ENCODE measurements around the gene SLC30A4.
"Not testable (repeated sequence)": the region's sequence is repeated elsewhere in the genome, so short reads cannot be mapped to it uniquely, and the experiment has no call there.

The SLC30A4 gene

DNA sequence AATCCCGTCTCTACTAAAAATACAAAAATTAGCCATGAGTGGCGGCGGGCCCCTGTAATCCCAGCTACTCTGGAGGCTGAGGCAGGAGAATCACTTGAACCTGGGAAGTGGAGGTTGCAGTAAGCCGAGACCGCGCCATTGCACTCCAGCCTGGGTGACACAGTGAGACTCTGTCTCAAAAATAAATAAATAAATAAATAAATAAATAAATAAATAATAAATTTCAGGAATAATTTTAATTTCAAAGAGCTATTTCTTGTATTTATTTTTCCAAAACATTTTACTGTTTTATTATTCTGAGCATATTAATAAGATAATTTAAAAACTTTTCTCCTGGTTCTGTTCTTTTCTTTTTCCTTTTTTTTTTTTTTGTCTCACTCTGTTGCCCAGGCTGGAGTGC is 15.4 kb downstream of the SLC30A4 start:
- DNase-seq: not testable (repeated sequence)

DNA sequence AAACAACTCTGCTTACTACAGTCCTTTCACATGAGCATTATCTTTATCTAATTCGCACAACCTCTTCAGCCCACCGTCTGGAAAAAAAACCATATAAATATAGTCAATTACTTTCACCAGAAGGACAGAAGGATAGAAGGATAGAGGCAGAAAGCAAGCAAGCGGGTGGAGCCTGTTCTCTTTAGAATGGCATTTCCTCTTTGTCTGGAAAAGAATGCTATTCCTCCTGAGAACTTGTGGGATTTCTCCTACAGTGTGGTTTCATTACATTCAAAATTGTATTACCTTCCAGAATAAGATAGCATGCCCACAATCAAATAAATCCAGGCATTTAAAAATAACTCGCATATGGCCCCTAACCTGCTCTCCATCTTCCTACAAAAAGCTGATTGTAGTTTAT is 23.1 kb downstream of the SLC30A4 start:
- DNase-seq: no peak

DNA sequence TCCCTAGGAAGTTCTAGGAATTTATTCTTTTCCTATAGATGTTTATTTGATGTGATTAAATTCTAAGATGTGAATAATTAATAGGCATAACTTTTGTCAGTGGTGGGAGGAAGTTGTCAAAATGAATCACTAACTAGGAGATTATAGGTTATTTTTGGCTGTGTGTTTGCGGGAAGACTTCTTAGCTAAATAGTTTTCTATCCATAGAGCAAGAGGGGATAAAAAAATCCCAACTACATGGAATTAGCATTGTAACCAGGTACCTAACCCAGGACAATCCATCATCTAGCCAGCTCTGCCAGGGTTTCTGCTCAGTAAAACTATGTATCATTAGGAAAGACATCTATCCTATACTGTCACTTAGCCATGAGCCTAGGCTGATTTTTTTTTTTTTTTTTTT is 23.9 kb downstream of the SLC30A4 start:
- DNase-seq: no peak

DNA sequence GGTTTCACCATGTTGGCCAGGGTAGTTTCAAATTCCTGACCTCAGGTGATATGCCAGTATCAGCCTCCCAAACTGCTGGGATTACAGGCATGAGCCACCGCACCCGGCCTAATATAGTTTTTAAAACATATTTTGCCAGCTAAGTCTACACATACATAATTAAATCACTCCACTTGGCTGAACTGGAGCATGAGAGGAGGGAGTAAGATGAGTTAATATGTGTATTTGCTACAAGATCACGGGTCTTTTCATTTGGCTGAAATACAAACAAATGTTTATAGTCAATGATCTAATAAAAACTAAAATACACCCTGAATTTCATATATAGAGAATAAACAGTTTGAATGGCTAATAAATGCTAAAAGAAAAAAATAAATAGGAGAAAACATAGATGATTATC is 25.3 kb downstream of the SLC30A4 start:
- no peak for DNase-seq

DNA sequence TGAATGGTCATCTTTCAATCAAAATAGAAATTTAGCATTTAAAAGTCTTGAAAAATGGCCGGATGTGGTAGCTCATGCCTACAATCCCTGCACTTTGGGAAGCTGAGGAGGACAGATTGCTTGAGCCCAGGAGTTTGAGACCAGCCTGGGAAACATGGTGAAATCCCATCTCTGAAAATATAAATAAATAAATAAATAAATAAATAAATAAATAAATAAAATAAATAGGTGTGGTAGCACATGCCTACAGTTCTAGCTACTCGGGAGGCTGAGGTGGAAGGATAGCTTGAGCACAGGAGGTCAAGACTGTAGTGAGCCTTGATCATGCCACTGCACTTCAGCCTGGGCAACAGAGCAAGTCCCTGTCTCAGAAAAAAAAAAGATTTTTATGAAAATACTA is 25.9 kb downstream of the SLC30A4 start:
- DNase-seq: no peak

DNA sequence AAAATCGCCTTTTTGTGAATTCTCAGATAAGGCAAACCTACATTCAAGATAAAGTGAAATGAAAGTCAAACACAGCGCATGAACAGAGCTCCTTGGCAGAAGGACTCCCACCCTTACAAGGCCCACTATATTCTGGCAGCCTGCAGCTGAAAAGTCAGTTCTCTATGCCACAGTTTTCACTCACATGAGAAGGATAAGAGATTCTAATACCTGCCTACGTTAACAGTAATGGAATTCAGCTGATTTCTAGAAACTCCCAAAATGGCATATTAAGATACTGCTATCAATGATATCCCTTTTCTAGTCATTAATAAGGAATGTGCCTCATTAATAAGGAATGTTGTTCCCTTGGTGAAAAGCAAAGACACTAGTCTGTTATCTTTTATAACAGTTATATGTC is 27.0 kb downstream of the SLC30A4 start:
- no peak for DNase-seq

DNA sequence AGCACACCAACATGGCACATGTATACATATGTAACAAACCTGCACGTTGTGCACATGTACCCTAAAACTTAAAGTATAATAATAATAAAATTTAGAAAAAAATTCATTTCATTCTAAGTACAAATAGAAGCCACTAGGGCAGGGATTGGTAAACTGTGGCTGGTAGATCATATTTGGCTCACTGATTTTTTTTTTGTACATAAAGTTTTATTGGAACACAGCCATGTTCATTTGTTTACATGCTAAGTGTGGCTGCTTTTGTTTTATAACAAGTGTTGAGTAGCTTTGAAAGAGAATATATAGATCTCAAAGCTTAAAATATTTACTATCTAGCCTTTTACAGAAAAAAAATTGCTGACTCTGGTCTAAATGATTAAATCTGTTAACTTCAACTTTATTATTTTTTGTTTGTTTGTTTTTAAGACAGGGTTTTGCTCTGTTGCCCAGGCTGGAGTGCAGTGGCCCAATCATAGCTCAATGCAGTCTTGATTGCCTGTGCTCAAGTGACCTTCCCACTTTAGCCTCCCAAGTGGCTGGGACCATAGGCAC is 32.8 kb downstream of the SLC30A4 start:
- no peak for DNase-seq

DNA sequence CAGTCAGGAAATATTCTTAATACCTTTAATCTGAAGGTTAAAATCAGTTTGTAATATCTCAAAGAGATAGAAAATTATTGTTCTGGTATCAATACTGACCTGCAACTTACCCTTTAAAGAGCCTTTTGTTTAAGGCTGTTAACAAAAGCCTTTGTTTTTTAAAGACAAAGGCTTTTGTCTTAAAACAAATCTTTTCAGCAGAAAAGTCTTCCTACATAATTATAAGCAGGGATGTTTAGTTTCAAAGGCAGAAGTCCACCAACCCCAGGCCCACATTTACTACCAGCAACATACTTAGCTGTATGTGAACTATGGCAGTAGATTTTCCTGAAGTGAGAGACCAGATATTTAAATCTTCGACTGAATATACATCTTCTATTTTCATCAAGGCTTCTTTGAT is 36.2 kb downstream of the SLC30A4 start:
- no peak for DNase-seq

DNA sequence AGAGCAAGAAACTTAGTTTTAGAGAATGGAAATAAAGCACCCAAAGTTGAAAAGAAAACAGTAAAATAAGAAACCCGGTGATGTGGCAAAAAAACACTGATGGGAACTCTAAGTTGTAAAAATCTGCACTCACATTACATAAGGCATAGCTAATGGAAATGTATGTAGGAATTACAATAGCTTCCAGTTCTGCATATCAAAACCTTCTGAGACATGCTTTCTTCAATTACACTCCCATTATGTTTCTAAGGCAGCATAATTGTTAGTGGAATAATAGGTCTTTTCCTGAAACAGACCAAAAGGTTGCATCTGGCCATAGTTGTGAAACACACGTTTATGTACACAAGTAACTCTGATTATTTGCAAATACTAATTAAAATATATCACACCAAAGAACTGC is 41.4 kb downstream of the SLC30A4 start:
- DNase-seq: no peak

DNA sequence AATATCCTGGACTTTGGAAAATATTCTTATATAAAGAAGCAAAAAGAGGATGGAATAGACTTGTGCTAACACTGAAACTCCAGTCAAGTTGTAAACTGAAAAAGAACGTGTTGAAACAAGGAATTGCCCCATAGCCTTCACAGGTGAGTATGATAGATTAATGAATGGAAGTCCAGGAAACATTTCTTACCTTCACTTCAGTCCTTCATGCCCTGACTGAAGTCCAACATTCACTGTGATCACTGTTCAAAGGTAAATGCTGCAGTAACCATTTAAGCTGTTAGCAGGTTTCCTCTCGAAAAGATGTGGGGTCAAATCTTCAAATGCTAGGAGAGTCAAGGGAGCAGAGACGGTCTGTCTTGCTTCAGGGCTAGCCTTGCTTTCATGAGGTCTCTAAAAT is 46.1 kb downstream of the SLC30A4 start:
- no peak for DNase-seq

DNA sequence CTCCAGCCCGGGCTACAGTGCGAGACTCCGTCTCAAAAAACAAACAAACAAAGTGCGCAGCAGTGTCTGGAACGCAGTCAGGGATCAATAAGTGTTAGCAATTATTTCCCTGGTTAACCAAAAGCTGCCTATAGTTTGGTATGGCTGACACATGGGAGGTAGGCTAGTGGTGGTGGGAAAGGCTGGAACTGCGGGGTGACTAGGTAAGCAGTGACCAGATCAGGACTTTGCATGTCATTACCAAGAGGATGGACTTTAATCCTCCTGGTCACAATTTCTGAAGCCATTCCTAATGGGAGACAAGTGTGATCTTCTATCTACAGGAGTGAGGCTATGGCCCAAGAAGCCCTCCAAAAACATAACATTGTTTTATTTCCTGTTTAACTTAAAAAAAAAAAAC is 47.8 kb downstream of the SLC30A4 start:
- DNase-seq: no peak

DNA sequence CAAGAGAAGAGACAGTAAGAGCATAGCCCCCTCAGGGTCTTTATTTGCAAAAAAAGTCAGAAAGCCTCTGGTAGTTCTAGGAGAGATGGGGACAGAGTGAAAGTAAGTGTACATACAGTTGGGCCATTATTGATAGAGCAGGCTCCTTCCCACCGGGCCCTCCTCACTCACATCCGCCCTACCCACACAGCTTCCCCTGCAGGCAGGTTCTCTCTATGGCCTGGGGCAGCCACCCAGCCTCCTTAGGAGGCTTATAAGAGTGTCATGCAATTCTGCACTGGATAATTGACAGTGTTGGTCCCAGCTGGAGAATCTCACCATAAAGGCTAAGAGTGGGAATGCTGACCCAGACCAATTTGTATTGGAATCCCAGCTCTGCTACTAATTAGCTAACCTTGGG is 49.5 kb downstream of the SLC30A4 start:
- no peak for DNase-seq

DNA sequence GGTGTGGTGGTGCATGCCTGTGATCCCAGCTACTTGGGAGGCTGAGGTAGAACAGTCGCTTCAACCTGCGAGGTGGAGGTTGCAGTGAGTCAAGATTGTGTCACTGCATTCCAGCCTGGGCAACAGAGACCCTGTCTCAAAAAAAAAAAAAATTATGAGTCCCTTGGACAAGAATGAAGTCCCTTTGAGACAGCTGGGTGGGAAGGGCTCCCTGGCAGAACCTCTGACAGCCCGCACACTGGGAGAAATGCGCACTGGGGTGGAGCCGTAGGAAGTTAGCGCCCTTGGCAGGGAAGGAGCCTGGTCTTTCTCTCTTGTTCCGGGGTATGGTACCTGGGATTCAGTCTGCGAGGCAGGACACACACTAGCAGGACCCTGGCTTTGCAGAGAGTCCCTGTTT is 51.4 kb downstream of the SLC30A4 start:
- no peak for DNase-seq

DNA sequence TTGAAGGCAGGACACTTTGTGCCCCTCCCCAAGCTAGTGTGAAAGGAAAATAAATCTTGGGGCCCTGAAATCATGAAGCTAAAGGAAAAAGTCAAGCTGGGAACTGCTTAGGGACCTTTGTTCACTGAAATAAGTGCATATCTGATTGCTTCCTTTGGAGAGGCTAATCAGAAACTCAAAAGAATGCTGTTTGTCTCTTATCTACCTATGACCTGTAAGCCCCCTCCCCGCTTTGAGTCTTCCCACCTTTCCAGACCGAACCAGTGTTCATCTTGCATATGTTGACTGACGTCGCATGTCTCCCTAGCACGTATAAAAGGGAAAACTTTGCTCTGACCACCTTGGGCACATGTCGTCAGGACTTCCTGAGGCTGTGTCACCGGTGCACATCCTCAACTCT is 53.1 kb downstream of the SLC30A4 start:
- DNase-seq: no peak

DNA sequence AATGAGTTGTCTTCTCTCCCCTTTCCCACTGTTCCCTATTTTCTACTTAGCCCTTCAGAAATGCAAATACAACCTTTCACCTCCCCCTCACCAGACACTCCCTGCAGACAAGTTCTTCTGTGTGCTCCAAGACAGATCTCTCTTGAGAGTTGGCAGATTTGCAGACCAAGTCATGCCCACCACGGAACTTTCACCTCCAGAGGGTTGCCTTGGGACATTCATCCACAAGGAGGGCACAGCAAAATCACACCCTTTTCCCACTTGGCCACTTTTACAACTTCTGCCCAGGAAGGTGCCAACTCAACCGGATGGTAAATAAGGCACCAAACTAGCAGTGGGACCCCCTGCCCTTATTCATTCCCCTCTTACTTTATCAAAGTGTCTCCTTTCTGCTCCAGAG is 53.5 kb downstream of the SLC30A4 start:
- no peak for DNase-seq

DNA sequence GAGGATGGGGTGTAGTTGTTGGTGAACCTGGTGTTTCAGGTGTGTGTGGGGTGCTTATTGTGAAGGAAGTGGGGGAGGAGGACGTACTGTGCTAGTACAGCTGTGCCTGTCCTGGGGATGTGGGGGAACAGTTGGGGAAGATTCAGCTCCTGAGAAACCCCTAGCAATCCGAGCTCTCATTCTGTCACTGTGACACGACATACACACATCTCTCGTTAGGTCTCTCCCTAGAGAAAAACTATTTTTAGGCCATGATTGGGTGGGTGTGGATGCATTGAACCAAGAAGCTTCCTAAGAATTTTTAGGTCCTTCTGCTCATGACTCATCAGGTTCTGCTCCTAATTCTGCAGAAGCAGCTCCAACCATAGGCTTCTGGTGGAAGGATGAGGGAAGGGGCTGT is 54.3 kb downstream of the SLC30A4 start:
- DNase-seq: no peak

DNA sequence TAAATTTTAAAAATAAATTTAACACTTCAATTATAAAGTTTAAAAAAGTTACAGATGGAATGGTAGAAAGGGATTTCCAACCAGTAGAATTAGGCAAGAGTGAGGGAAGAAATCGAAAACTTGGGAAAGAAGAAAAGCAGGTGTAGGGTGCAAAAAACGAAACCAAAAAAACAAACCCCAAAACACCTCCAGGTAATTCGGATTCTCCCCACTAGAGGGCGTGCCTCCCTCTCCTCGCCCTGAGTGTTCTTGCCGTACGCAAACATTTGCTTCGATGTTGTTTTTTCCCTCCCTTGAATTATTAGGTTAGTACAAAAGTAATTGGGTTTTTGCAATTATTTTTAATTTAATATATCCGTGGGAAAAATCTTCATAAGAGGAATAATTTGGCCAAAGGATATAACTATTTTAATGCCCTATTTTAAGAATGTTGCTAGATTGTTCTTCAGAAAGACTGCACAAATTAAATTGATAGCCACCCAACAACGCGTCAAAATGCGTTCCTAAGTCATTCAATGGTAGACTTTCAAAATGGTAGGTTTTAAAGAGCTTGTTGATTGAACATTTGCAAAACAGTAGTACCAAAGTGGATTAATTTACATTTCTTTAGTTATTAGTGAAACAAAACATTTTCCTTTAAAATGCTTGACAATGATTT is 63.7 kb downstream of the SLC30A4 start:
- DNase-seq: no peak

DNA sequence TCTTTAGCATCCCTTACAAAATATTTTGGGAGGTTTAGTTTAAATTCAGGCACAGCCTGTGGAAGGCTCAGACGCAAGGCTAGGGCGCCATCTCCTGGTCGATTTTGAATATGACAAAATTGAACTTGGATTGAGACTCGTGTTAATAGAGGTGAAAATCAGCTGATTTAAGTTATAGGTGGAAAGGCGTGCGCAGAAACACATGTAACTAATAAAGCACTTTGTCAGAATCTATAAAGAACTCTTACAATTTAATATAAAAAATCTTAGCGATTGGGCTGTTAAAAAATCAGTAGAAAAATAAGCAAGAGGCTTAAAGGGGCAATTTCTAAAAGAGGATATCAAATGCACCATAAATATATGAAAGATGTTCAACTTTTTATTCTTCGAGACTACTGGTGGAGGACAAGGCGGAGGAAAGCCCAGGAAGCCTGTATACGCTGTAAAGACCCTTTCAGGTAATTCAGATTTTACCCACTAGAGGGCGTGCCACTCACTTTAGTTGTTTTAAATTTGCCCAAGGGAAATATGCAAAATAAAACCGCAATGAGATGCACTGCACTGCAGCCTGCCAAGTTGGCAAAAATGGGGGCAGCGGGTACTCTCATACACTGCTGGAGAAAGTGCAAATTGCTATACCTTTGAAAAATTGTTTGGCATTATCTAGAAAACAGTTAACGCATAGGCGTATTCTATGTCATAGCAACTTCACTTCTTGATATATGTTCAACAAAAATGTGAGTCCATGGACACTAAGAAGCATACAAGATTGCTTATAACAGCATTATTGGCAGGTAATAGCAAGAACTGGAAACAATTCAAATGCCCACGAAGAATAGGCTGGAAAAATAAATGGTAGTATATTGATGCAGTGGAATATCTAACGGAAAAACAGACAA is 64.7 kb downstream of the SLC30A4 start:
- DNase-seq: peak; percentile 82

DNA sequence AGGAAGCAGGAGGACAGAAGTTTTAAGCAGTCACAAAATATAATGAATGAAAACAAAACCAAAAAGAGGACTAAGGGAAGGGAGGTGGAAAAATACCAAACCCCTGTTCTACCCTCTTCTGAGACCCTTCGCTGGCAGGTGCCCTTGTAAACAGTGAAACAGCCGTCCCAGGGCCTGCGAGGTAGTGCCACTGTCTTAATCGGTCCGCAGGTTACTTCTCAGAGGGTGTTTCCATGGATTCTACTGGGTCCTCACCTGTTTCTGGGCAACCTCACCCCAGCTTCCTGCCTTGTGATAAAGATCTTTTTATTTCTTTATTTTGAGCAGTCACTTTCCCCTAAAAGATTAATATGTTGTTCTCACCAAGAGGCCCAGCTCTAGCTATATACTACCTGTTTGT is 65.3 kb downstream of the SLC30A4 start:
- no peak for DNase-seq

DNA sequence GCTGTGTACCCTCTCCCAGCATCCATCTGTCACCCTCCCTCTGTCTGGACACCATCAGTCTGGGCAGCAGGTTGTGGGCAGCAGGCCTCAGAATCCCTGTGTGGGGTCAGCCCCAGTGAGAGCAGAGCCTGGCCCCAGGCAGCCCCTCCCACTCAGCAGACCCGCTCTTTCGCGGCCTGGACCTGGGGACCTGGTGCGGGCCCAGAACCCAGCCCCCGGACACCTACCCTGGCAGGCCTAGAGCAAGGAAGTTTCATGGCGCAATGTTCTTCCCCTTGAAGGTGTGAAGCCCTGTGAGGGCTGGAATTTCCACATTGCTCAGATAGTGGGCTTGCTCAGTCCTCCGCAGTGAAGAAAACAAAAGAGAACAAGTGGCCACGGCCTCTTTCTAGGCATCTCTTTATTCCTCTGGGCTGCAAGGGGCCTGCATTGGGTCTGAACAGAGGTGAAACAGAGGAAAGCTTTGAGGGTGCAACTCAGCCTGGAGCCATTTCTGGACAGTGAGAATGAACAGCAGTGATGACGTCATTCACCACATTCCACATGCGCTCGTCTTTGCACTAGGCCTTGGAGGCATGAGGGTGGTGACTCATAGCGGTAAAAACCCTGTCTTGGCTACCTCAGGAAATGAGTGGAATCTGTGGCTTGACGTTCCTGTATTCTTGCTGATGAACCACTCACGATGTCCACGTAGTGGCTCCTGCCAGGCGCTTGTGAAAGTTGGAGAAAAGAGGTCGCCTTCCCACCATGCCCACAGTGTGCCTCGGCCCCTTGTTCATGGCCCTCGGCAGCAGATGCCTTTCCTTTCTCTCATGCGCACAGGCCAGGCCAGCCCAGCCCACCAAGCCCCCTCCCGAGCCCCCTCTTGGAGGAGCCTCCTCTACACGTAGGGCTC is 66.1 kb downstream of the SLC30A4 start:
- DNase-seq: no peak

DNA sequence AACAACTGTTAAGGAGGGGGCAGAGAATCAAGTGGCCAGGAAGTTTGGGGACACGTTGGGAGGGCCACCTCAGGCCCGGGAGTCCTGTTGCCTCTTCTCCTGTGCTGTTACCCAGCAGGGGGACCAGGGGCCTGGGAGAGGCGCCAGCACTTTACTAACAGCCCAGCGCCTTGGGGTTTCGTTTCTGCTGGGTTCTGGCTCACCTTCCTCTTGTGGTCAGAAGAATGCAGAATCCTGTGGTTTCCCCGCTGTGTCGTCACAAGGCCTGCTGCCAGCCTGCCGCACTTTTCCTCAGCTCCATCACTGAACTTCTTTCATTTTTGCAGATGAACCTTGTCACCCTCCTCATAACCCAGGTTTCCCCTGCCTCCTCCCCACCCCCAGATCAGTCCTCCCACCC is 67.7 kb downstream of the SLC30A4 start:
- no peak for DNase-seq

DNA sequence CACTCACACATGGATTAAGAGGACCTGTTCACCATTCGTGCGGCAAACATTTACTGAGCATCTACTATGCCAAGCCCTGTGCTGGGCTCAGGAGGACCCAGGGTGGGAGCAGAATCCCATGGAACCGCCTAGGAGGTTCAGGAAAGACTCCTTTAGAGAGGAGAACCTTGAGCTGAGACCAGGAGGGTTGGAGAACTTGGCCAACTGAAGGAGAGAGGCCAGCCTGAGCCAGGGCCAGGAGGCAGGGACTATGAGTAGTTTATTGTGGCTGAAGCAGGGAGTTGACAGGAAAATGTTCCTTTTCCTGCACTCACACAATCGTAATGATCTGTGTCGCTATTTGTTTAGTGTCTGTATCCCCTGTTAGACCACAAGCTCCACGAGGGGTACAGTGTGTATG is 71.3 kb downstream of the SLC30A4 start:
- DNase-seq: no peak

Measured in NCI-H1048 (cell line).